Left hindlimb (tissue), 1 donor: Measurements from ENCODE around the gene NKD1.
"Not testable (repeated sequence)": the region's sequence is repeated elsewhere in the genome, so short reads cannot be mapped to it uniquely, and the experiment has no call there.

Experiments used
- DNase-seq: peaks from one replicate; pipeline ENCODE4 v3.0.0-alpha.2; 2018

Gene NKD1

GRCh38 chr16:50520451-50521245 is 27.5 kb upstream of the NKD1 start:
- DNase-seq: no peak

GRCh38 chr16:50521246-50521900 is 26.8 kb upstream of the NKD1 start:
- DNase-seq: no peak

GRCh38 chr16:50522324-50522723 is 25.9 kb upstream of the NKD1 start:
- DNase-seq: no peak

DNA sequence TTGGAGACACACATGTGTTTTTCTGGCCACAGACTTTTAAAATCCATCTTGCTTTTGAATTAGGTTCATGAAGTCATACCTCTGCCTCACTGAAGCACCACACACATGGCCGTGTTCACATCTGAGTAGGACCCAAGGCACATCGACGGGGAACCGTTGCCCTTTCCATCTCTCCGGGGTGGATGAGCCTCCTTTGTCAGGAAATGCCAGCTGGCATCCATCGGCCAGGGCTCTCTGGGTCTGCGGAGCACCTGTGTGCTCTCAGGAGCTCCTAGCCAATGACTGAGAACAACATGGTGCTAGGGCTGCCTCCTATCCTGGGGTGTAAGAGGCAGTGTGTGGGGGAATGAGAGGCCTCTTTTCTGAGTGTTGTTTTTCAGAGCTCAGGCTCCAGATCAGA is 24.5 kb upstream of the NKD1 start:
- no peak for DNase-seq

DNA sequence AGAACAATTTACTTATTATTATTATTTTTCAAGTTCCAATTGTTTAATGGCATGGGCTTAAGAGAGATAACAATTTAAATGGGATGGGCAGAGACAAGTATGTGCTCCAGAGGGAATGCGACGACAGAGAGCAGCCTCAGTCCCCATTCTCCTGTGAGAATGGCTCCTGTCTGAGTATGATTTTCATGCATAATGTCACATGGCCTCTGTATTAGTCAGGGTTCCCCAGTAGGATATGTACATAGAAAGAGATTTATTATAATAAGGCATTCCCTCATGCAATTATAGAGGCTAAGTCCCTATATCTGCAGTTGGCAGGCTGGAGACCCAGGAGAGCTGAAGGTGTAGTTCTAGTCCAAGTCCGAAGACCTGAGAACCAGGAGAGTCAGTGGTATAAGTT is 22.9 kb upstream of the NKD1 start:
- no peak for DNase-seq

DNA sequence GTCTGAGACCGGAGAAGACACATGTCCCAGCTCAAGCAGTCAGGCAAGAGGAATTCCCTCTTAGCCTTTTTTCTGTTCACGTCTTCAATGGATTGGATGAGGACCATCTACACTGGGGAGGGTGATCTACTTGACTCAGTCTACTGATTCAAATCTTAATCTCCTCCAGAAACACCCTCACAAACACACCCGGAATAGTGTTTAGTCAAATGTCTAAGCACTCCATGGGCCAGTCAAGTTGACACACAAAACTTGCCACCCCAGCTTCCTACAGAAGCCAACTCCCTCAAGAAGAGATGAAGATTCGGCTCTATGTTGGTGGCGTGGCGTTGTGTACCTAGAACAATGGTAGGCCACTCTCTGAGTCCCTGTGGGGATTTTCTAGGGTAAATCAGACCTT is 22.5 kb upstream of the NKD1 start:
- no peak for DNase-seq

DNA sequence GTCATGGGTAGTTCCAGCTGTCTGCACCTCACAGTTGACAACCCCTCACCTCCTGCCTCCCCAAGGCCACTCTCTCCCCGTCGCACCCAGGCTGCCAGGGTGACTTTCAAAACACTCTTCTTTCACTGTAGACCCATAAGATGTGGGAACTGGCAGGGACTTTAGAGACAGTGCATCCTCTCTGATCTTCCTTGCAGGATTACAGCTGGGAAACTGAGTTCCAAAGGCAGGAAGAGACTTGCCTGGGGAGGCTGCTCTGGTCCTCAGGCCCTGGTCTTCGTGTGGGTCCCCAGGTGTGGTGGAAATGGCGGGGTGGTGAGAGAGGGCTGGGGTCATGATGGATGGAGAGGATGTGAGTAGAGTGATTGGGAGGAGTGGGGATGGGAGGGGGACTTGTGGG is 21.9 kb upstream of the NKD1 start:
- no peak for DNase-seq

- DNase-seq: no peak
These were observed 21.4 kb upstream of the NKD1 start for GRCh38 chr16:50526796-50527195.

DNA sequence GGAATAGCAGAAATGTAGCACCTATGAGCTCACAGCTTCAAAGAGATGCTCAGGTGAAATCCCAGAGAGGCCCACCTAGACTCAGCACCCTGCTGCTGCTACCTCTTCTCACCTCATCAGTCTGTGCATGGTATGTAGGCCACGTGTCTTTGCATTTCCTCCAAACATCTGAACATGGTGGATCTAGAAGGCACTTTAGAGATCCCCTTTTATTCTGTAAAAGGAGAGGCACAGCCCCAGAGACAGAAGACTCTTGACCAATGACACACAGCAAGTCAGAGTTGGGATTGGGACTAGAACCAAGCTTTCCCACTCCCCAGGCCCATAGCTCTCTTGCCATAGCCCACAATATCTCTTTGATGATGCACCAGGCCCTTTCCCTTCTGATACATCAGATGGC is 19.4 kb upstream of the NKD1 start:
- DNase-seq: no peak

GRCh38 chr16:50529334-50529733 is 18.9 kb upstream of the NKD1 start:
- DNase-seq: no peak

DNA sequence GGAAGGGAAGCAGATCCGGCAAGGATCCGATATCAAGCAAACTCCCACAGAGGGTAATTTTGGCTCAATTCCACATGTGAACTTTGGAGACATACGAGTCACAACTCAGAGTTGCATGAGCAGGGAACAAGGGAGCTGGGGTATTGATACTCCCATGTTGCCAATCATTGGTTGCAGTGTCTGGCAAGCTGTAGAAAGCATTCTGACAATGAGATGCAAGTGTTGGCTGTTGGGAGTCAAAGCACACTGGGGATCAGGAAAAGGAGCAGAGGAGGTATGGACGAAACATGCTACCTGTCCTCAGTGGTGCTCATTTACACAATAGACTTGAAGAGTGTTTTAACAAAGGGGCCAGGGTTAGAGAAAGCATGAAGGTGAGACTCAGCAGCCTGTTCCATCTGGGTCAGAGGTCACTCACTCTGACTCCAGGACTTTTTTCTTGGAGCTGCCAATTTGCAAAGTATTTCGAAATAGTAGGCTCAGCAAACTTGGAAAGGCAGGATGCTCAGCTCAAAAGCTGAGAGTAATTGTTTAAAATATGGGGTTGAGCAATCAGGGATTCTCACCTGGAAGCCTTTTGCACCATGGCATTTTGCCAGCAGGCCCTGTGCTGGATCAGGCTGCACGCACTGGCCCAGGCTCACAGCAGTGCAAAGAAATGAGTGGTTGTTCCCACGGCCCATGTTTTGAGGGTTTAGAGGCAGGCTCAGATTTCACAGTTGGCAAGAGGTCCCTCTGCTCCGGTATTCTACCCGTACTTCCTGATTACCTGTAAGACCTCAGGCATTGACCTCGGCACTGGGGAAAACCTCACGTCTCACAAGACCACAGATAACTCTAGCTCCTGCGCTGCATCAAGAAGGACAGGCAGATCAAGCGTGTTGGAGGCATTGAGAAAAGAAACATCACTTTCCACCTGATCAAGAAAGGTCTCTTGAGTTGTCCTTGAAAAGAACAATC is 17.6 kb upstream of the NKD1 start:
- no peak for DNase-seq

DNA sequence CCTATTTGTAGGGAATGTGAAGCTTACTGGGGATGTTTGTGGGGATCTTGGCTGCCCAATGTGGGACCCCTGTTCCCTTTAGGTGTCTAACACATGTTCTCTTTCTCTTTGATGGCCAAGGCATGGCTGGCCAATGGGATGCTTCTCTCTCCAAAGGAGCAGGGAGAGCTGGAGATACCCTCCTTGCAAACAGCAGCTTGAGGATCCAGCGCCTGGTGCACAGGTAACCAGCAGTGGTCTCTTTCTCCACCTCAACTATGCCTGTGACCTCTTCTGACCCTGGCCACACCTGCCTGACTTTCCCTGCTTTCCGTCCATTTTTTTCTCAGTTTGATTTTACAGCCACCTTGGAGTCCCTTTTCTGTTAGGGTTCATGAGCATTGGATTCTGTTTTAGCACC is 16.8 kb upstream of the NKD1 start:
- no peak for DNase-seq

- no peak for DNase-seq
These were observed 16.3 kb upstream of the NKD1 start for GRCh38 chr16:50531901-50532300.

DNA sequence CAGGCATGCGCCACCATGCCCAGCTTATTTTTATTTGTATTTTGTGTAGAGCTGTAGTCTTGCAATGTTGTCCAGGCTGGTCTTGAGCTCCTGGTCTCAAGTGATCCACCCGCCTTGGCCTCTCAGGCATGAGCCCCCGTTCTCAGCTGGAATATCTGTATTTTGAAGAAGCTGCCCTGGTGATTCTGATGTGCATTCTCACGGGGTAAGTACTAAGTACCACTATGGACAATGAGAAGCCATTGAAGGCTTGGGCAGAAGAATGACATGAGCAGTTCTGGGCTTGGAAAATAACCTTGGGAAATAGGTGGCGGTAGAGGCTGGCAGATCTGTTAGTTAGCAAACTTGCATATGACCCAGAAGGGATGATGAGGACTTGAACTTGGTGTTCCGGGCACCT is 15.6 kb upstream of the NKD1 start:
- DNase-seq: no peak

- DNase-seq: no peak
These were observed 14.9 kb upstream of the NKD1 start for GRCh38 chr16:50533317-50533716.

GRCh38 chr16:50534091-50534490 is 14.1 kb upstream of the NKD1 start:
- no peak for DNase-seq

DNA sequence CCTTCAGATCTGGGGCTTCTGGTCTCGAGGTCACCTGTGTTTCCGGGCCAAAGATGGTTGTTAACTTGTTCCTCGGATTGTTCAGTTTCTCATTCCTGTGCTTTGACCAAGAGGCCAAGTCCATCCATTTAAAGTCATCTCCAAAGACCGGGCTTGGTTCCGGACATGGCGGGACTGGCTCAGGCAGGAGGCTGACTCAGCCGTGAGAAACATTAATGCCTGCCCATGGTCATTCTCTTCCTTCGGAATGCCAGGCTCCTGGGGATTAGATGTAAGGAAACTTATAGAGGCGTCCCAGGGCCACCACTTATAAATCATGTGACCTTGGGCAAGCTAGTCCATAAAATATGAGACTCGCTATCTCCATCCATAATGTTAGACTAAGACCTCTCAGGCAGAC is 13.6 kb upstream of the NKD1 start:
- DNase-seq: no peak

GRCh38 chr16:50534958-50535357 is 13.2 kb upstream of the NKD1 start:
- DNase-seq: no peak

DNA sequence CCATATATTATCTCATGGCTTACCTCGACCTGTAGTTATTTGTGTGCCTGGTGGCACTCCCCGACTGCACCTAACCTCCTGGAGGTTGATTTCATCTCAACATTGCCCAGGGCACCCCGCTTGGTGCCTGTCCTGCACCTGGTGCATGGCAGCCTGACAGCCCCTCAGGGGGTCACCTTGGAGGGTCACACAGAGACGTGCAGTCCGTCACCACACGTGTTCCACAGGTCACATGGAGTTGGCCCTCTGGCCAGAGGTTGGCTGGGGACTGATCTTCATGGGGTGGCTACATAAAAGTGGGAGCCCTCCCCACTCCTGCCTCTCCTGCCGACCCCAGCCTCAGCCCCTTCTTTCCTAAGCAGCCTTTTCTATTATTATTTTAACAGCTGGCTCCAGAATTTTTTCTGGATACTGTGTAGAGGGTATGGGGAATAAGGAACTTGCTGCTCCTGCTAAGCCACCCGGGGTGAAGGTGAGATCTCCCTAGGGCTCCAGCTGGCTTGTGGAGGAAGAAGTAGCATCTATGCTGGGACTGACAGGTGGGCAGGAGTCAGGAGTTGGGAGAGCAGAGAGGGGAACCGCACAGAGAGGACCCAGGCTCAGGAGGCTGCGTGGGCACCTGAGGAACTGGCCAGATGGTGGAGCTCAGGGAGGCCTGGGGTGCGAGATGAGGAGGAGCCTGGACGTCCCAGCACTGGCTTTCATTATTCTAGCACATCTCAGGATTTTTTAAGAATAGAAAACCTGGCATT is 12.5 kb upstream of the NKD1 start:
- no peak for DNase-seq

GRCh38 chr16:50536258-50536645 is 11.9 kb upstream of the NKD1 start:
- DNase-seq: not testable (repeated sequence)

GRCh38 chr16:50537533-50538290 is 10.5 kb upstream of the NKD1 start:
- DNase-seq: no peak
